IPS-NIHi7 (cell line): ENCODE measurements around the gene SEMA4G.

Experiments used
- DNase-seq: peaks from one replicate; pipeline ENCODE4 v3.0.0; 2012; ENCODE audit warnings: mixed read lengths; ENCODE audit errors: extremely low spot score

The SEMA4G gene

DNA sequence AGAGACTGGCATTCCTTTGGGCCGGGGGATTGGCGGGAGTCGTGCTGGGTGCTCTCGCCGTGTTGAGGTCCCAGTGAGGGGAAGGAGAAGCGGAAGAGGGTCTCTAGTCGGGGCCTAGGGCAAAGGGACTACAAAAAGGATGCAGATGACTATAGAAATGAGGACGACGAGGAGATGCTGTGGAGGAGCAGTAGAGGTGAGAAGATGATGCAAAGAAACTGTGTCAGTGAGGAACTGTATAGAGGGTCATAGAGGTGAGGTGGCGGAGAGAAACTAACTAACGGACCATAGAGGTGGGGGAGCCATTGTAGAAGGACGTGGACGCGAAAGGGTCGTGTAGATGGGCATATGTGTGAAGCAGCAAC, 18.4 kb downstream of the SEMA4G start:
- DNase-seq: no peak

DNA sequence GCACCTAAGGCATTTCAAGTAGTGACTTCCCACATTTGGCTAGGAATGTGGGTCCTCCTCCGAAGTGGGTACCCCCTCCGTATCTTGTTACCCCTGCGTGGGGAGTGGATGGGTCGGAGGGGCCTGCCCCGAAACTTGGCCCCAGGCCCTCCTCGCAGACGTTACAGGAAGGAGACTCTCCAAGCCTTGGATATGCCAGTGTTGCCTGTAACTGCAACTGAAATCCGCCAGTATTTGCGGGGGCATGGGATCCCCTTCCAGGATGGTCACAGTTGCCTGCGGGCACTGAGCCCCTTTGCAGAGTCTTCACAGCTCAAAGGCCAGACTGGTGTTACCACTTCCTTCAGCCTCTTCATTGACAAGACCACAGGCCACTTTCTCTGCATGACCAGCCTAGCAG, 18.9 kb downstream of the SEMA4G start:
- DNase-seq: no peak

DNA sequence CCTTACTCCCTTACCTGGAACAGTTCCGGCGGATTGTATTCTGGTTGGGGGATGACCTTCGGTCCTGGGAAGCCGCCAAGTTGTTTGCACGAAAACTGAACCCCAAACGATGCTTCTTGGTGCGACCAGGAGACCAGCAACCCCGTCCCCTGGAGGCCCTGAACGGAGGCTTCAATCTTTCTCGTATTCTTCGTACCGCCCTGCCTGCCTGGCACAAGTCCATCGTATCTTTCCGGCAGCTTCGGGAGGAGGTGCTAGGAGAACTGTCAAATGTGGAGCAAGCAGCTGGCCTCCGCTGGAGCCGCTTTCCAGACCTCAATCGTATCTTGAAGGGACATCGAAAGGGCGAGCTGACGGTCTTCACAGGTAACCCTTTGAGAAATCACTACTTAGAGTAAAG, 19.8 kb downstream of the SEMA4G start:
- no peak for DNase-seq

DNA sequence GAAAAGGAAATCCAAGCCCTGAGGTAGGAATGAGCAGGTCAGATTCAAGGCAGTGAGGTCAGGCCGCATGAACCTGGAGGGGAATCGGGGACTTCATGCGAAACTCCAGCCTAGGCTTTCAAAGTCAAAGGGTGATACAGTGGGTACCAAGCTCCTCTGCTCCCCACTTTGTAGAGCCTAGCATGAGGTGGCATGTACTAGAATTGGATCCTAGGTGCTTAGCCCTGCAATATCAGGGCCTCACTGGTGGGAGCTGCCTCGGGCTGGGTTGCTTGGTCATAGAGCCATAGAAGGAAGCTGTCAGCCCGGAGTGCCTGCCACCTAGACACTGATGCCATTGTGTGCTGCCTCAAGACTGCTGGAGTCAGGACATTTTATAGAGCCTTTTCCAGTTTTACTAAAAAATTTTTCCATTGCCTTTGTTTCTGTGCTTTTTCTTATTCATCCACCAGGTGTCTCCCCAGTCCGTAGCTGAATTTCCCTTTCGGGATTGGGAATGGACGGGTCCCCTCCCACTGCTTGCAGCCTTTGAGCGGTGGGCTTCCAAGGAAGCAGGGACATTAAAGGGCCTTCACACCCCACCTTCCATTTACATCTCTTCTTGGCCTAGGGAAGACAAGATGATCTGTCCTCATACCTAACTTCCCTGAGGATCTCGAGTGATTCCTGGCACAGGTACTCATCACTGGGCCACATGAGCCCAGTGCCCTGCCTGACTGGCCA, 24.8 kb downstream of the SEMA4G start:
- peak; percentile 53 for DNase-seq

DNA sequence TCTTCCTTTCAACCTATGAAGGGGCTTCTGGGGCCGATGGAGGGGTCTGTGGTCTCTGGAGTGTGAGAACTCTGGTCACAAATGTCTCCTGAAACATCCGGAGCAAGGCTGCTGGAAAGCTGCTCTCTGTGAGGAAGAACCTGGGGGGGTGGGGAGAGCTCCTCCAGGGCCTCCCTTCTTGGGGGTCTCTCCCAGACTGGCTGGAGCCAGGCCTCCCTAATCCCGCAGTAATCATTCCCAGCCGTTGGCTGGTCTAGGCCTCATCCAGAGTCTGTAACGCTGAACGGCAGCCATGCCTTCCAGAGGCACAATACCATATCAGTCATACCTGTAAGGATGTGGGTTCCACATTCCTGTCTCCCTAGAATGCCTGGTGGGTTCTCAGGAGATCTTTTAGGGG, 25.9 kb downstream of the SEMA4G start:
- DNase-seq: no peak

- peak; percentile 85 for DNase-seq
These were observed 27.5 kb downstream of the SEMA4G start for GRCh38 chr10:100996678-100997359.

- DNase-seq: peak; percentile 84
These were observed 28.3 kb downstream of the SEMA4G start for GRCh38 chr10:100997360-100998182.

DNA sequence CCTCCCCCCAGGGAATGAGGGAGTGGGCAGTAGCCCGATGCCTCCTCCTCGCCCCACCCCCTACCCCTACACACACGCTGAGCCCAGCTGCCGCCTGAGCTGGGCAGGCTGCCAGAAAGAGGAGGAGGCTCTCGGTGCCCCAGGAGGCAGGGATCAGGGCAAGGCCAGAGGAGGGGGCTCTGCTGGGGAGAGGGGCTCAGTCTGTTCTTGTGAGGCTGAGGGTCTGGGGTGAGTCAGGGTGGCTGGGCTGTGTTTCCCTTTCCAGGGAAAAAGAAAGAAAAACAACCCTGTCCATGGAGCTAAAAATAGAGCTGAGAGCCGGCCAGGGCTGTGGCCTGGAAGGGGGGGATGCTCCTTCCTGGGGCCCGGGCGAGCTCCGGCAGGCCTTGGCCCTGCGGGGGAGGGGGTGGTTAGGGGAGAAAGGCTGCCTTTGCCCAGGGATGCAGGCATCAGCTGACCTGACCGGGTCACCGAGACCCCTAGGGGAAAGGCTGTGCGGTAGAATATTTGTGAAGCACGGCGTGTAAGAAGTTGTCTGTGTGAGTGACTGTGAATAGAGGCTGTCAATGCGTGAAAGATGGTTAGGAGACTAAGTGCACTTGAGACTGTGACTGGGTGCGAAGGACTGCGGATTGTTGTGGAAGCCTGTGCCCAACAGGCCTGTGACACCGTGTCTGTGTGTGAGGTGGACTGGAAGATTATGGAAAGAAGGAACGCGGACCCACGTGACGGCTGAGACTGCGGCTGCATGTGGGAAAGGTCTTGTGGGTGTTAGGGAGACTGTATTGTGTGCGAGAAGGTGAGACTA, 29.1 kb downstream of the SEMA4G start:
- DNase-seq: peak; percentile 78

- DNase-seq: peak; percentile 74
These were observed 29.9 kb downstream of the SEMA4G start for GRCh38 chr10:100998991-100999741.

GRCh38 chr10:100999742-101000126, 30.4 kb downstream of the SEMA4G start, which contains the start of gene LZTS2:
Gene LZTS2, plus strand, starts transcription at chr10:100999808. Its CDS starts 2,731 bp downstream, at chr10:101002539.
- DNase-seq: peak; percentile 57

DNA sequence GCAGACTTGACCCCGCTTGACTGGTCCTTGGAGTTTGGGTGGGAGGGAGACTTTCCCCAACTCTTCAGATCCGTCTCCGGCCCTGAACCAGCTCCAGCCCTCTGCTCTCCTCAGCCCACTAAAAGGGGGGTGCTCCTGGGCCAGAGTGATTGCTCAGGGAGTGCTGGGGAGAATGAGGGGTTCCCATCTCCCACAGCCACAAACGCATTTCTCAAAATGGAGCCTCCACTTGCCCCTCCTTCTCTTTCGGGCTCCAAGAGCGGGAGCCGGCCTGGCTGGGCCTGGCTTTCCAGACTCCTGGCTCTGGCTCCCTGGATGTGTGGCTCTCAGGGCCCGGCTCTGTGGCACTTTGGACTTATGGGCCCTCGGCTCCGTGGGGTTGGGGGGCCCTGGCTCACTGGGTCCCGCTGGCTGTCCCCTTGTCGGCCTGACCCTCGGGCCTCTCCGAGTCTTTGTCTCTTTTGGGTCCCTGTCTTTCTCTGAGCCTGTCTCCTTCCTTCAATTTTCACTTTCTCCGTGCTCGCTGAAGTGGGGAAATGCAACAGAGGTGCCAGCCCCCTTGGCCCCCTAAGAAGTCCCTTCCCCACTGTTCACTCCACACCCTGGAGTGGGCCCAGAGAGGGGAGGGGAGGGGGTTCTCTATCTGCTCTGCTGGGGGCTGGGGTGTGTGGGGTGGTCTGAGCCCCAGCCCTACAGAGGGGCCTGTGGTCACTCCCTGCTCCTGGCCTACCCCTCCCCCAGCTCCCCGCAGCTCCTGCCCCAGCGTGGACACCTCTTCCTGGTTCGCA, 31.0 kb downstream of the SEMA4G start:
- no peak for DNase-seq

DNA sequence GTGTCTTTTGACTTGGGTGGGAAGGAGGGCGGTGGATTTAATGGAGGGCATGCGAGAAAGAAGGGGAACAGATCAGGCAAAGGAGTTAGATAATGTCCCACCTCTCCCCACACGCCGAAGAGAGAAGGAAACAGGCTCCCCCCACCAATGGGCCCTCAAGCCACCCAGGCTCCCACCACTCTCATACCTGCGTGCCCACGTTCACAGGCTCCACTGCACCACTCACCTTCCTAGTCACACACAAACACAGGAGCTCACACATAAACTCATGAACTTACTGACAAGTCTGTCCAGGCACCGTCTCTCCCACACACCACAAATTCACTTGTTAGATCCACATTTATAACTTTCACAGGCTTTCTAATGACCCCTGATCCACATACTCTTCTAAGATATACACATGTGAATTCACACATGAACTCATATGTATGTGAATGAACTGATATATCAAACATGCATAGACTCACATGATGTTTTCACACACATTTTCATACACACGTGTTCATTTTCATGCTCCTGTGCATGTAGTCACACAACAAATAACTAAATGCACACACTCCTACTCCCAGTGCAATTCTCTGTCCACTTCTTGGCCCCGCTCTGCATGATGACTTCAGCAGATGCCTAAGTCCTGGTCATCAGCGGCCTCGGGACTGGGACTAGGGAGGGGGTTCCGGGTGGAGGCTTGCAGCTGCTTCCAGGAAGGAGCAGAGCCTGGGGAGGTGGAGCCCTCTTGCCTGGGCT, 31.8 kb downstream of the SEMA4G start:
- no peak for DNase-seq

DNA sequence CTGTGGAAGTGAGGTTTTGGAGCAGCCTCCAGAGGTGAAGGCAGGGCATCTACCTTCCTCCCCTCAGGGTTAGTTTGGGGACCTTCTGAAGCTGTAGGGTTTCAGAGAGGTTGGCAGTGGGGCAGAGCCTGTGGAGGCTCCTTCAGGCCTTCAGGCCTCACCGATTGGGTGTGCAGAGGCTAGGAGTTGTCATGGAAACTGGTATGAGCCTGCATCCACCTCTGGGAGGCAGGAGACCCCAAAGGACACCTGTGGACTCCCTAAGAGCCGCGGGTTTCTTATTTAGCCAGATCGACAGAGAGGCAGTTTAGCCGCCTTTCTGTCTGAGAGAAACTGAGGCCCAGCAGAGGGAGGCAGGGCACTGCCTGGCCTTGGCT, 32.3 kb downstream of the SEMA4G start:
- no peak for DNase-seq

DNA sequence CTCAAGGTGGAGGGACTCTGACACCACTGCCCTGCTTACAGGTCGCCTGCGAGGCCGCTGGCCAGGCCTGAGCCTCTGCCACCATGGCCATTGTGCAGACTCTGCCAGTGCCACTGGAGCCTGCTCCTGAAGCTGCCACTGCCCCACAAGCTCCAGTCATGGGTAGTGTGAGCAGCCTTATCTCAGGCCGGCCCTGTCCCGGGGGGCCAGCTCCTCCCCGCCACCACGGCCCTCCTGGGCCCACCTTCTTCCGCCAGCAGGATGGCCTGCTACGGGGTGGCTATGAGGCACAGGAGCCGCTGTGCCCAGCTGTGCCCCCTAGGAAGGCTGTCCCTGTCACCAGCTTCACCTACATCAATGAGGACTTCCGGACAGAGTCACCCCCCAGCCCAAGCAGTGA, 33.2 kb downstream of the SEMA4G start:
- DNase-seq: no peak

- no peak for DNase-seq
These were observed 34.4 kb downstream of the SEMA4G start for GRCh38 chr10:101003639-101004206.

- no peak for DNase-seq
These were observed 36.1 kb downstream of the SEMA4G start for GRCh38 chr10:101005361-101005760.

DNA sequence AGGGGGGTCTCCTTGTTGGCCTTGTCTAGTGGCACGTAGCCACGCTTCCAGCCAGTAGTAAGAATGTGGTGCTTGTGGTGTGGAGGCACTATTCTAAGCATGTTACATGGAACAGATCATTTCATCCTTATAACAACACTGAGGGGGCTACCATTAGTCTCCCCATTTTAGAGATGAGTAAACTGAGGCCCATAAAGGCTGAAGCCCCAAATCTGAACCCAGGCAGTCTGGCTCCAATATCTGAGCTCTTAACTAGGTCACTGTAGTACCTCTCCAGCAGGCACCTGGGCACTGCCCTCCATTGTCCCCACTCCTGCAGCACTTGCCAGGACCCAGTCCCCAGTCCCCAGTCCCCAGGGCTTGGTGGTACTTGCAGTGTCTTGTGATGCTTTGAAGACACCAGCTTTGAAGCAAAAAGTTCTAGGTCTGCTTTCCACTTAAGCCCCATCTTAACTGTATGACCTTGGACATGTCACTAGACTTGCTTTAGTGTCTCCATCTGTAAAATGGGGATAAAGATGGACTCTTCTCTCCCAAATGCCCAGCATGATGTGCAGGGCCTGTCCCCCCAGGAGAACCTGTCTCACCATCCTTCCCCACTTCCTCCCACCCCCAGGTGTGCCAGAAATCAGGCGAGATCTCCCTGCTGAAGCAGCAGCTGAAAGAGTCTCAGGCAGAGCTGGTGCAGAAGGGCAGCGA, 36.7 kb downstream of the SEMA4G start:
- no peak for DNase-seq

- no peak for DNase-seq
These were observed 37.3 kb downstream of the SEMA4G start for GRCh38 chr10:101006593-101007098.
